K562 (cell line): Measurements from ENCODE around the gene DNAJC15.
"Not testable (repeated sequence)": the region's sequence is repeated elsewhere in the genome, so short reads cannot be mapped to it uniquely, and the experiment has no call there.

Experiments
- EZH2 ChIP-seq: IDR thresholded peaks from 2 replicates; pipeline ENCODE4 v1.6.1; 2012; ENCODE audit warnings: low read depth, mild to moderate bottlenecking, inconsistent platforms, low read length, borderline replicate concordance
- RBM22 ChIP-seq: fragments of 200-400 bp; formaldehyde crosslinking; IDR thresholded peaks from 2 replicates; pipeline ENCODE4 v1.6.1; 2018; ENCODE audit warnings: low read length, low read depth; ENCODE audit not compliant: poor library complexity, severe bottlenecking

DNA sequence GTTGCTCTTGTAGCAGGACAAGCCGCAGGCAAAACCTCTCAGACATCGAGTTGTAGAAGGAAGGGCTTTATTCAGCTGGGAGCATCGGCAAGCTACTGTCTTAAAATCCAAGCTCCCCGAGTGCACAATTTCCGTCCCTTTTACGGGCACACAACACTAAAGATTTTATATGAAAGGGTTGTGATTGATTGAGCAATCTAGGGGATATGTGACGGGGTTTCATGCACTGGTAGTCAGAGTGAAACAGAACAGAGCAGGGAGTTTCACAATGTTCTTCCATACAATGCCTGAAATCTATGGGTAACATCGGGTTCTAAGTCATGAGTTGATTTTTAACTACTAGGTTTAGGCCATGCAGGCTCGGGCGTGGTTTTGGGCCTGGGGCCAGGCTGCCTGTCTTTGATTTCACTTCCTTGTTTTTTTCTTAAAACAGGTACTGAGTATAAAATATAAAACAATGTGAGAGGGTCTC is 22.0 kb downstream of the DNAJC15 start:
- not testable (repeated sequence) for TF ChIP-seq EZH2, RBM22
